Pons (tissue), 1 donor: ENCODE measurements around the gene GGT1.
"Not testable (repeated sequence)": the region's sequence is repeated elsewhere in the genome, so short reads cannot be mapped to it uniquely, and the experiment has no call there.

Experiments
- DNase-seq: peaks from one replicate; pipeline ENCODE4 v3.0.0-alpha.2; 2016; ENCODE audit warnings: low spot score

Gene GGT1

DNA sequence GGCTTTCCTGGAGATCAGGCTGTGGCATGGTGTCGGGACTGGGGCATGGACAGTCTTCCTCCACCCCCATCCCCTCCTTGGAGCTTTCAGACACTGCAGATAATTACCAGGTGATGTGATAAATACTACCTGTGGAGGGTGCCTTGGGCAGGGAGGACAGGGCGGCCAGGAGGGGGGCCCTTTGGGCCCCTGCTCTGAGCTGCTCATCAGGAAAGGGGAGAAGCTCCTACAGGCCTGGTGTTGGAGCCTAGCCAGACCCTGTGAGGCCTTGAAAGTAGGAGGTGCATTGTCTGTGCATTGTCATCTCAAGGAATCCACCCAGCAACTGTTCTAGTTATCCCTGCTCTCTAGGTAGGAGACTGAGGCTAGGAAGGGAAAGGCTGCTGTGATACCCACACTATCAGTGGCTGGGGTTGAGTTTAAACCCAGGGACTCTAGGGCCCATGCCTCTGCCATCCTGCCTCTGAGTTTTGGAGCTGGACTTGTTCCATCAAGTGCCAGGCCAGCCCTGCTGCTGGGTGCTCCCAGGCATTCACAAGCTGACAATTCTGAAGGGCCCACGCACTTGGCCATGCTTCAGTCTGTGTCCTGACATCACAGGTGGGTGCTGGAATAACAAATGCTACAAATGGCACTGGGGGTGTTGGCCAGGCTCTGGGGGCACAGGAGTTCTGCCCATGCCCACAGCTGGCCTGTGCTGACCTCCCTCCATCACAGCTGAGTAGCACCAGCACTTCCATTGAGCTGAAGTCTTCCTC lies 2.9 kb upstream of the GGT1 start:
- DNase-seq: not testable (repeated sequence)

DNA sequence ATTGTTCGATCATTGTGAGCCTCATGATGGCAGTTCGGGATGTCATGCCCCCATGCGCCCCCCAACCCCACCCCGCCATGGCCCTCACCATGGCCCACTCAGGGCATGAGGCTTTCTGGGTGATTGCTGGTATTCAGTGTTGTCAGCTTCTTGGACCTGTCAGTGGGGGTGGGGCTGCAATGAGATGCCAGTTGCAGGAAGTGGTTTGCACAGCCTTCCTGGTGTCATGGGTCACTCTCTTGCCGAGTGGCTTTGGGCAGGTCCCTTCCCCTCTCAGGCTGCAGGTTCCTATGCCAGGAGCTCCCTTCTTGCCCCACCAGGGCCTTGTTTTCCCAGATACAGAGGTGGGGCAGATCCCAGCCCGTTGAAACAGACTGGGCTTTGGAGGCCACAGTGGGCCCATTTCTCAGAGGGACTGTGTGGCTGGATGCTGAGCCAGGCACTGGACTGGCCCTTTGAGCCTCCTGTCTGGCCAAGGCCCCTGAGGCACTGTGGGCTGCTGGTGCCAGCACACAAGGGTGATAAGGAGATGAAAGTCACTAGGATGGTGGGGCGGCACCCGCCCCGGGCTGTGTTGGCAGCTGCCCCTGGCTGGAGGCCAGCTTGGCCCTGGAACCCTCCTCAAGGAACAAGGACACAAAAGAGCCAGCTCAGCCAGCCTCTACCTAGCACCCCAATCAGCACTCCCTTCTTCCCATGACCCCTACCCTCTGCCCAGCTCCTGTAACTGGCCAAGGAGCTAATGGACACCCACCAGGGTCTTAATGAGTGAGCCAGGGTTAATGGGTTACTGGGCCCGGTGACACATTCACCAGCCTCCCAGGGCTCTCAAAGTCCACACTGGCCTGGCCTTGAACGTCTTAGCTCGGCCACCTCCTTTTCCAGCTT lies 1.5 kb upstream of the GGT1 start:
- no peak for DNase-seq

- not testable (repeated sequence) for DNase-seq
These were observed 766 bp upstream of the GGT1 start for GRCh38 chr22:24602105-24602749.

GRCh38 chr22:24603770-24604629 lies 1.0 kb downstream of the GGT1 start:
- DNase-seq: not testable (repeated sequence)

GRCh38 chr22:24606340-24606739 lies 3.3 kb downstream of the GGT1 start:
- DNase-seq: not testable (repeated sequence)

DNA sequence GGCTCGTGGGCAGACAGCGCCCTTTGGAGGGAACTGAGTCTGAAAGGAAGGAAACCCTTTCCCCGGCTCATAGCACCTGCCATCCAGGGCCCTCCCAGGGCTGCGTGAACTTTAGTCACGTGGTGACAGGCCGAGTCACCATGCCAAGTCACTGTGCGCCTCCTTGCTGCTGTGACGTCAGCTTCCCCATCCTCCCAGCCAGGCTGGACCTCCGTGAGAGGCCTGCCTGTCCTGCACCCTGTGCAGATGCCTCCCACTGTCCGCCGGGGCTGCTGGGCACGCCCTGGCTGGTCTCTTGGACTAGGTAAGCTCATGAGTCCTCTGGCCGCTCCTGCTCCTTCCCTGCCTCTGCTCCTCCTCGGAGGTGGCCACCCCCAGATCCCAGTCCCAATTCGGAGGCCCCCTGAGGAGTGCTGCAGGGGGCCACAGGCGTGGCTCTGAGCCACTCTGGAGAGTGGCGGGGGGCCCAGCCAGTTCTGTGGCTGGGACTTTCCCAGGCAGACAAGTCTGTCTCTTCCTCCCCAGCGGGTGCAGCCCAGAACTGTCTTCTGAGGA lies 4.5 kb downstream of the GGT1 start:
- DNase-seq: not testable (repeated sequence)

- not testable (repeated sequence) for DNase-seq
These were observed 5.3 kb downstream of the GGT1 start for GRCh38 chr22:24608327-24608726.

- not testable (repeated sequence) for DNase-seq
These were observed 6.9 kb downstream of the GGT1 start for GRCh38 chr22:24609888-24610287.

DNA sequence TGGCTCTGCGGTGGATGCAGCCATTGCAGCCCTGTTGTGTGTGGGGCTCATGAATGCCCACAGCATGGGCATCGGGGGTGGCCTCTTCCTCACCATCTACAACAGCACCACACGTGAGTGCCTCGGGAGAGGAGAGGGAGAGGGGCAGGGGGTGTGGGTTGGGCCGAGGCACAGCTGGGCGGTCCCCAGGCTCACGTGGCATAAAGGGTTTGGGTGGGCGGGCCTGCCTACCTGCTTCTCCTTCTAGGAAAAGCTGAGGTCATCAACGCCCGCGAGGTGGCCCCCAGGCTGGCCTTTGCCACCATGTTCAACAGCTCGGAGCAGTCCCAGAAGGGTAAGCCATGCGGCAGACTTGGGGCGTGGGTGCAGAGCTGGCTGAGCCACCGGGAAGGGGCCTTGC lies 11.8 kb downstream of the GGT1 start:
- DNase-seq: not testable (repeated sequence)

DNA sequence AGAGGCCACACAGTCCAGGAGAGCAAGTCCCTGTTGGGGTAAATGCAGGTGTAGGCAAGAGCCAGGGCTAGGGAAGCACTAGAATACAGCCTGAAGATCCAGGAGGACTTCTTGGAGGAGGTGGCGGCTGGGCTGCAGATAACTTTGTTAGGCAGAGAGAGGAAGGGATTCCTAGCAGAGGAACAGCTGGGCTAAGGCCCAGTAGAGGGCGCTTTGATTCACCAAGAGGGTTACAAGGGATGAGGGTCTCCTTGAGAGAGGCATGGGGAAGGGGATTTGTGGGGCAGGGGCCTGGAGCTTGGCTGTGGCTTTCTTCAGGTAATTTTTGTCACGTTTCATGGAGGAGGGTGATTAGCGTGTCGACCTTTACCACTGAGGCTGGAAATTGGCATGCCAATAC lies 18.3 kb downstream of the GGT1 start:
- DNase-seq: not testable (repeated sequence)

DNA sequence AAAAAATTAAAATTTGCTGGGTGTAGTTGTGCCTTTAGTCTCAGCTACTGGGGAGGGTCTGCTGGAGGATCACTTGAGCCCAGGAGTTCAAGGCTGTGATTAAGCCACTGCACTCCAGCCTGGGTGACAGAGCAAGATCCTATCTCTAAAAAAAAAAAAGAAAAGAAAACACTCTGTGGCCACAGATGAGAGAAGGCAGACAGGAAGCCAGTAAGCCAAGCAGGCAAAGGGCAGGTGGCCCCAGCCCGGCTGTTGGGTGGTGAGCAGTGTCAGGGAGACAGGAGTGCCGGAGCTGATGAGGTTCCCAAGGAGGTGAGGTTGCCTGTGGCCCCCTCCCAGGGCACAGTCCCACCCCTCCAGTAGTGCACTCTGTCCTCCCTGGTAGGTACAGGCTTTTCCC lies 19.6 kb downstream of the GGT1 start:
- DNase-seq: not testable (repeated sequence)

DNA sequence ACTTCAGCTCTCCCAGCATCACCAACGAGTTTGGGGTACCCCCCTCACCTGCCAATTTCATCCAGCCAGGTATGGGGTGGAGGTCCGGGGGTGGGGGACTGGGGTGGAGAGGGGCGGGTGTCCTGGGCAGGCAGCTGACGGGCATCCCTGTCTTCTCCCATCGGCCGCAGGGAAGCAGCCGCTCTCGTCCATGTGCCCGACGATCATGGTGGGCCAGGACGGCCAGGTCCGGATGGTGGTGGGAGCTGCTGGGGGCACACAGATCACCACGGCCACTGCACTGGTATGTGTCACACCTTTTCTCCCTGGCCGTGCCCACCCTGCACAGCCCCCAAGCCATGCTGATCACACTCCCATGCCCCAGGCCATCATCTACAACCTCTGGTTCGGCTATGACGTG lies 24.9 kb downstream of the GGT1 start:
- DNase-seq: not testable (repeated sequence)

- not testable (repeated sequence) for DNase-seq
These were observed 26.1 kb downstream of the GGT1 start for GRCh38 chr22:24629069-24629468.

- not testable (repeated sequence) for DNase-seq
These were observed 27.9 kb downstream of the GGT1 start for GRCh38 chr22:24630812-24631427.

DNA sequence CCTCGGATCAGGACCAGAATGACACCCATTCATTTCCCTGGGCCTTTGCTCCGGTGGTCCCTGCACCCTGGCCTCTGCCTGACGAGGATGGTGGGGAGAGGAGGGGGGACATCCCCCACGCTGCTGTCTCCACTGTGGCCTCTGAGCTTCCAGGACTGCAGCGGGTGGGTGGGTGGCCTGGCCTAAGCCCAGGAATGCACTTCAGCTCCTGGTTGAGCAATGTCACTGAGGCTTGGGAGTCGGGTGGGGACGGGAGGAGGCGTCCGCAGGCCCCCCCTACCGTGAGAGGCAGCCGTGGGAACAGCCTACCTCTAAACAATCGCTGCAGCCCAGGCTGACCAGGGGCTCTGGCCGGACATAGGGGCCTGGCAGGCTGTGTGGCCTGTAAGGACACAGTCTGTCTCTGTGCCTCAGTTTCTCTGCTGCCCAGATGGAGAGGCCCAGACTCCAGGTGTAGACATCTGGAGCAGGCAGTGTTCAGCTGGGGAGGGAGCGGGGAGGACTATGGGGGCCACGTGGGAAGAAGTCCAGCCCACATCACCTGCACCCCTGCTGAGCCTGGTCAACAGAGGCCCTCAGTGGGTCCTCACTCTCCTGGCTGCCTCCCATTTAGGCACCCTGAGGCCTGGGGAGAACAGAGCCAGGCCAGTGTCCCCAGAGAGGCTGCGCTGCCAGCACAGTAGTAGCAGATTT lies 28.6 kb downstream of the GGT1 start:
- not testable (repeated sequence) for DNase-seq

DNA sequence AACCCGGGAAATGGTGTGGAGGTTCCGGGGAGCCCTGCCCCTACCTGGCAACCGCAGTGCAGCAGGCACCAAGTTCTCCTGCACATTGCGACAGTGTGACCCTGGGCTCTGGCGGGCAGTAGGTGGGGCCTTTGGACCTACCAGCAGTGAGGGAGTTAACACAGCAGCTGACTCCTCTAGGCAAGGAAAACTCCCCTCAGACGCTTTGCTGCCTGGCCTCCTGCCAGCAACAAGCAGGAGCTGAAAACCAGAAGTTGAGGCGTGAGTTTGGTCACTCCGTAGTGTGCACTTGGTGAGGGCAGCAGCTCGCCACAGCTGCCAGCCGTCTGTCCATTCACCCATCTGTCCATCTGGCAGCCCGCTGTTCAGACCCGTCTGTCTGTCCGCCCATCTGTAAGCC lies 29.6 kb downstream of the GGT1 start:
- not testable (repeated sequence) for DNase-seq

DNA sequence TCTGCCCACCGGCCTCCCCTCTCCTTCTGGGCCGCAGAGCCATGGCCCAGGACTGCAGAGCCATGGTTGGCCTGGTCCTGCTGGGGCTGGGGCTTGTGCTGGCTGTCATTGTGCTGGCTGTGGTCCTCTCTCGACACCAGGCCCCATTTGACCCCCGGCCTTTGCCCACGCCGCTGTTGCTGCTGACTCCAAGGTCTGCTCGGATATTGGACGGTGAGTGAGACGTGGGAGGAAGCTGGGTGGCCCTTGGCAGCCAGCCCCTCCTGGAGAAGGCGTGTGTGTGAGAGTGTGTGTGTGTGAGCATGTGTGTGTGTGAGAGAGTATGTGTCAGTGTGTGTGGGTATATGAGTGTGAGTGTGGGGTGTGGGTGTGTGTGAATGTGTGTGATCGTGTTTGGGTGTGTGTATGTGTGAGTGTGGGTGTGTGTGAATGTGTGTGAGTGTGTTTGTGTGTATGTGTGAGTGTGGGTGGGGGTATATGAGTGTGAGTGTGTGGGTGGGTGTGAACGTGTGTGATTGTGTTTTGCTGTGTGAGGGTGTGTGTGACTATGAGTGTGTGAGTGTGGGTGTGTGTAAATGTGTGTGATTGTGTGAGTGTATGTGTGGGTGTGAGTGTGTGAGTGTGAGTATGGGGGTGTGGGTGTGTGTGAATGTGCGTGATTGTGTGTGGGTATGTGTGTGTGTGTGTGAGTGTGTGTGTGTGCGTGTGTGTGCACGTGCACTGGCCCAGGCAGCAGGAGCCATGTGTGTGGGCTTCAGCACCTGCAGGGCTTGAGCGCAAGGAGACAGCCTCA lies 30.4 kb downstream of the GGT1 start:
- not testable (repeated sequence) for DNase-seq

DNA sequence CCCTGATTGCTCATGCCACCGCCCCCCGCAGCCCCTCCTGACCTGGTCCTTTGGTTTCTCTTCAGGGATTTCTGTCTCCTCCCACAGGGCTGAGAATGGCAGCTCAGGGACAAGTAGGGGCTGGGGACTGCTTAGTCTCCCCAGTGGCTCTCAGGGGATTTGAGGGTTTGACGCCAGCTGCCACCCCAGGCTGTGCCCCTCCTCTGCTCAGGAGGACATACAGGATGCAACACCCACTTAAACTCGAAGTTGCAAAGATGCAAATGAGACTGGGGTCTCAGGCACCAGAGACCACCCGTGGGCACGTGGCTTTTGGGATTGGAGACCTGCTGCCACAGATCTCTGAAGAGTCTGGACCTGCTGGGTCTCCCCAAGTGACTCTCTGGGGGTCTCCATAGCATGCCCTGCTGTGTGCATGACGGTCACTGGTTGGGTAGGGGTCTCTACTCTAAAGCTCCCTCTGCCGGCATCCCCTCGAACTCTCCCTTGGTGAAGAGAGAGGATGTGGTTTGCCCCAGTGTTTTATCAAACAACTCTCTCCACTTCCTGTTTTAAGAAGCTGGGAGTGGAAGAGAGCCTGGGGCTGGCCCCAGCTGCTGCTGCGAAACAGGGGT lies 31.9 kb downstream of the GGT1 start:
- DNase-seq: not testable (repeated sequence)

DNA sequence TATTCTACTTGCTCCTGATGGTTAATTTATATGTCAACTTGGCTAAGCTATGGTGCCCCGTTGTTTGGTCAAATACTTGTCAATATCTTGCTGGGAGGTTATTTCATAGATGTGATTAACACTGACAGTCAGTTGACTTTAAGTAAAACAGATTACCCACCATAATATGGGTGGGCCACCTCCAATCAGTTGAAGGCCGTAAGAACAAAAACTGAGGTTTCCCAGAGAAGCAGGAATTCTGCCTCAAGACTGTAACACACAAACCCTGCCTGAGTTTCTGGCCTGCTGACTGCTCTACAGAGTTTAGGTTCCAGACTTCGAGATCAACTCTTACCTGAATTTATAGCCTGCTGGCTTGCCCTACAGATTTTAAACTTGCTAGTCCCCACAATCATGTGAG lies 33.5 kb downstream of the GGT1 start:
- not testable (repeated sequence) for DNase-seq
